Tibial nerve (tissue), 4 donors: ENCODE measurements around the gene NALF2. TPM values are rescaled to one million over a fixed set of nuclear protein-coding genes. Genes with fewer than 3 reads are reported as not detected.

Experiments used
- DNase-seq, 2 donors: peaks; one replicate each; pipeline ENCODE4 v3.0.0-alpha.2; 2019; ENCODE audit warnings: low spot score in 2 of 2
- H3K27ac ChIP-seq, 4 donors: fragments of 200-600 bp; sonication (generic) in 3 of 4; one replicate each; pipeline ENCODE4 v1.5.1; 2017 to 2019; ENCODE audit warnings: mild to moderate bottlenecking in 1 of 4
- H3K27me3 ChIP-seq, 2 donors: fragments of 200-600 bp; sonication (generic) in 1 of 2; one replicate each; pipeline versions ENCODE4 v1.5.1 to v1.6.0; 2017 to 2019
- H3K36me3 ChIP-seq, 3 donors: fragments of 200-600 bp; sonication (generic); one replicate each; pipeline ENCODE4 v1.5.1; 2018 to 2019
- H3K4me1 ChIP-seq, 4 donors: fragments of 200-600 bp; sonication (generic) in 3 of 4; one replicate each; pipeline ENCODE4 v1.5.1; 2017 to 2019
- H3K4me3 ChIP-seq, 4 donors: fragments of 200-600 bp; sonication (generic) in 3 of 4; one replicate each; pipeline ENCODE4 v1.5.1; 2017 to 2019; ENCODE audit warnings: mild to moderate bottlenecking in 1 of 4, moderate library complexity in 1 of 4
- H3K9me3 ChIP-seq, 4 donors: fragments of 200-600 bp; sonication (generic) in 3 of 4; one replicate each; pipeline ENCODE4 v1.5.1; 2017 to 2019
- CTCF ChIP-seq, 5 experiments: fragments of 200-600 bp in 3 of 5; fragments of 450-650 bp in 2 of 5; sonication (generic) in 3 of 5; IDR thresholded peaks; one replicate each; pipeline ENCODE4 v1.5.1; 2016 to 2019; ENCODE audit warnings: antibody characterized with exemption in 5 of 5, mild to moderate bottlenecking in 3 of 5, moderate library complexity in 2 of 5
- EP300 ChIP-seq, 2 donors: sonication (generic); formaldehyde crosslinking; IDR thresholded peaks; one replicate each; pipeline ENCODE4 v1.6.1; 2017; ENCODE audit warnings: antibody characterized with exemption in 2 of 2, mild to moderate bottlenecking in 1 of 2
- POLR2A ChIP-seq, 2 donors: fragments of 450-650 bp; IDR thresholded peaks; one replicate each; pipeline ENCODE4 v1.6.1; 2017; ENCODE audit warnings: antibody characterized with exemption in 2 of 2, mild to moderate bottlenecking in 2 of 2, moderate library complexity in 2 of 2
- WGBS, 2 donors: methylation state at CpG; one replicate each; pipeline ENCODE4 v1.1.5; 2018; 5-methylcytosine and 5-hydroxymethylcytosine counted together
- total RNA-seq, 4 donors: library from RNA; depleted of rRNA; stranded (reverse); fragments of >200 nt; gene quantifications; one replicate each; pipeline ENCODE4 v1.1.0, GENCODE V29; 2016

NALF2 gene
- total RNA-seq, 4 donors from 2014 or later: 0.30 TPM; not detected in 3

DNA sequence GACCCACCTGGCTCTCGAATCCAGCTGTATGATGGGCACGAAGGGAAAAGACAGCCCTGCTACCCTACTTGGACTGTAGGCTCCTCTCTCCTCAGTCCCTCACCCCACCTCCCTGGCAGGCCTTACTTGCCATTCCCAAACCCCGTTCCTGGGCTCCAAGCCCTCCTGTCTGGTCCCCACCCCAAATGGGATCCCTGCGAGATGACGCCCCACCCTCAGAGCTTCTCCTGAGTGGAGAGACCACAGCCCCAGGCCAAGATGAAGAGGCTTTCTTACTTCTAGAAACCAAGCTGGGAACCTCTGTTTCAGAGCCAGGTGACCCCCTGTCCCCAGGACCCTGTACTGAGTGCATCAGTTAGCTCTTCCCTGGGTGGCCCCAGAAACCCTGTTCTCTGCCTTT, 4.5 kb downstream of the NALF2 start:
- Histone ChIP-seq H3K27me3 (peaks cover 0 to 55% of the 10 kb centered on the region in 2 donors), H3K36me3 (no peaks in the 10 kb centered on the region), H3K4me1 (peaks cover 0 to 10% (median 1%) of the 10 kb centered on the region in 4 donors), H3K27ac (no peak overlapping the region), H3K4me3 (no peak overlapping the region), H3K9me3 (no peaks in the 10 kb centered on the region)
- WGBS, 2 donors: 71 to 81% methylated on average over 5 of the region's 5 CpGs
- DNase-seq: no peak
- TF ChIP-seq EP300 (IDR thresholded peaks at IDR 0.05): no peak
- TF ChIP-seq POLR2A (IDR thresholded peaks at IDR 0.05): no peak
- TF ChIP-seq CTCF (IDR thresholded peaks at IDR 0.05): no peak

DNA sequence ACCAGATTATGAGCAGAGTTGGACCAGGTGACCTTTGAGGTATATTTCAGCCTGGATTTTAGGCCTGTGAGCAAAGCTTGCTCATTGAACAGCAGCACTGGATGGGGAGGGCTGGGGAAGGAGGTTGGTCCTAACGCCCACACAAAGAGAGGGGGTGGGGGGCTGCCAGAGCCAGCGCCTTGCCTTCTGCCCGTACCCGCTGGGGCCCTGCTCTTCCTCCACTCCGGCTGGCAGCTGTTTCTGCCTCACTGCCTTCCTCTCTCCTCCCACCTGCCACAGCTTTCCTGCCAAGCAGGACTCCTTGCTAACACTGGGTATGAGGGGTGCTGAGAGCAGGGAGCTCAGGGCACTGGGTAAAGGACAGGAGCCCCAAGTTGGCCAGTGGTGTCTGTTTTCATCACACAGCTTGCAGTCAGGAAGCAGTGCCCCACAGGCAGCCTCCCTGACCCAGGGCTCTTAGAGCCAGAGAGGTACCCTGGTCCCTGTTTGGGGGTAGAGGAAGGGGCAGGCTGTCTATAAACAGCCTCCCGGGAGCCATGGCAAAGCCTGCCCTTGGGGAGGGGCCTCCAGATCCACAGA, 6.1 kb downstream of the NALF2 start:
- TF ChIP-seq POLR2A (IDR thresholded peaks at IDR 0.05): no peak
- TF ChIP-seq CTCF (IDR thresholded peaks at IDR 0.05): no peak
- TF ChIP-seq EP300 (IDR thresholded peaks at IDR 0.05): no peak
- Histone ChIP-seq H3K4me3 (no peak overlapping the region), H3K4me1 (peaks cover 0 to 8% (median 1%) of the 10 kb centered on the region in 4 donors), H3K36me3 (no peaks in the 10 kb centered on the region), H3K9me3 (no peaks in the 10 kb centered on the region), H3K27me3 (peaks cover 0 to 55% of the 10 kb centered on the region in 2 donors), H3K27ac (no peak overlapping the region)
- no peak for DNase-seq
- WGBS, 2 donors: 17 to 63% methylated on average over 3 to 6 of the region's 6 CpGs

- H3K4me3 ChIP-seq: no peak overlapping the region
- 75 to 85% methylated on average over 3 of the region's 3 CpGs for WGBS, 2 donors
- no peak for TF ChIP-seq POLR2A (IDR thresholded peaks at IDR 0.05)
- no peak for TF ChIP-seq CTCF (IDR thresholded peaks at IDR 0.05)
- TF ChIP-seq EP300 (IDR thresholded peaks at IDR 0.05): no peak
- no peaks in the 10 kb centered on the region for H3K9me3 ChIP-seq
- peaks cover 0 to under 1% (median 0%) of the 10 kb centered on the region in 4 donors for H3K4me1 ChIP-seq
- H3K27ac ChIP-seq: no peak overlapping the region
- DNase-seq: no peak
- peaks cover 0 to 49% of the 10 kb centered on the region in 2 donors for H3K27me3 ChIP-seq
- no peaks in the 10 kb centered on the region for H3K36me3 ChIP-seq
These were observed 6.9 kb downstream of the NALF2 start for GRCh38 chrX:69510914-69511513.

DNA sequence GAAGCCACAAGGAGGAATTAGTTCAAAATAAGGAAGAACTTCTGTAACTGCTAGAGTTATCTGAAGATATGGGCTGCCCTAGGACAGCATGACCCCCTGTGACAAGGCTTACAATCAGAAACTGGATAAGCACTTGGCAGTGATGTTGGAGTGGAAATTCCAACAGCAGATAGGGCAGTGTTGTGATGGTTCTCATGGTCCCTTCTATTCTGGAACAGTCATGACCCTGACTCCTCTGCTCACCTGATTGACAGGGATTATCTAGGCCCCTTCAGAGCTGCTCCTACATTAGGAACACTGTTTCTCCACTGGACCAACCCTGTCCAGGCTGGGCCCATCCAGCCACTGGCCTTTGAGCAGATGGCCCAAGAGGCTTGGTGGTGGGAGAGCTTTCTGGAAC, 17.9 kb downstream of the NALF2 start:
- H3K27me3 ChIP-seq: peaks cover 0 to 9% of the 10 kb centered on the region in 2 donors
- no peaks in the 10 kb centered on the region for H3K4me1 ChIP-seq
- H3K9me3 ChIP-seq: no peaks in the 10 kb centered on the region
- H3K4me3 ChIP-seq: no peak overlapping the region
- TF ChIP-seq CTCF (IDR thresholded peaks at IDR 0.05) (no peak), EP300 (IDR thresholded peaks at IDR 0.05) (no peak), POLR2A (IDR thresholded peaks at IDR 0.05) (no peak)
- DNase-seq: no peak
- H3K36me3 ChIP-seq: no peaks in the 10 kb centered on the region
- H3K27ac ChIP-seq: no peak overlapping the region

DNA sequence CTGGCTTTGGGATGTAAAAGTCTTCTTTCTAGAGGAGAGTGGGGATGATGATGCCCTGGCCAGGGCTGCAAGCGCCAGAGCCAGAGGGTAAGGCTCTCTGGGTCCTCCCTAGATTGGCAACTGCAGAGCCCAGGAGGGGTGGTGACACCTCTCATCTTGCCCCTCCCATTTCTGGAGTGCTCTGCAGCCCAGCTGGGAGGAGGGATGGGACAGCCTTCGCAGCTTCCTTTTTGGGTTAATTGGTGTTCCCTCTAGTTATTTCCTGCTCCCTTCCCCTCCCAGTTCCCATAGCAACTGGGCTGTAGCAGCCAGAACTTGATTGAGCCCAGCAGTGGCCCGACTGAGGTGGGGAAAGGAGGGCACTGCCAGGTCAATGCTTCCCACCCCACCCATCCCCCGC, 19.2 kb downstream of the NALF2 start:
- no peak for TF ChIP-seq EP300 (IDR thresholded peaks at IDR 0.05)
- no peak for TF ChIP-seq CTCF (IDR thresholded peaks at IDR 0.05)
- no peak for TF ChIP-seq POLR2A (IDR thresholded peaks at IDR 0.05)
- H3K27ac ChIP-seq: no peak overlapping the region
- peaks cover 0 to 9% of the 10 kb centered on the region in 2 donors for H3K27me3 ChIP-seq
- no peaks in the 10 kb centered on the region for H3K36me3 ChIP-seq
- no peaks in the 10 kb centered on the region for H3K9me3 ChIP-seq
- 38% methylated on average over 4 of the region's 4 CpGs; no CpG with 5 or more reads in 1 of the 2 donors for WGBS, 2 donors
- DNase-seq: no peak
- no peak overlapping the region for H3K4me3 ChIP-seq
- H3K4me1 ChIP-seq: no peaks in the 10 kb centered on the region
